Nephron progenitor cell (in vitro differentiated cells): ENCODE data around the gene TTC23.

Experiments
- DNase-seq: peaks from one replicate; pipeline ENCODE4 v3.0.0; 2021
- H3K27ac Mint-ChIP-seq: 2 replicates; pipeline ENCODE4 v1.8.0; 2021; ENCODE audit warnings: mild to moderate bottlenecking, moderate library complexity, mixed read lengths
- H3K27me3 Mint-ChIP-seq: 2 replicates; pipeline ENCODE4 v1.8.0; 2021; ENCODE audit warnings: mild to moderate bottlenecking, low read depth, mixed read lengths; ENCODE audit not compliant: poor library complexity
- H3K36me3 Mint-ChIP-seq: 2 replicates; pipeline ENCODE4 v1.8.0; 2021; ENCODE audit warnings: low read depth, mixed read lengths
- H3K4me1 Mint-ChIP-seq: 2 replicates; pipeline ENCODE4 v1.8.0; 2021; ENCODE audit warnings: mixed read lengths
- H3K4me3 Mint-ChIP-seq: 2 replicates; pipeline ENCODE4 v1.8.0; 2021; ENCODE audit warnings: mild to moderate bottlenecking, moderate library complexity, mixed read lengths
- H3K9me3 Mint-ChIP-seq: 2 replicates; pipeline ENCODE4 v1.8.0; 2021; ENCODE audit warnings: mild to moderate bottlenecking, moderate library complexity, mixed read lengths
- TF ChIP-seq, protein P1 (sequence below): fragments of 200-600 bp; sonication (generic); IDR thresholded peaks from 2 replicates; pipeline ENCODE4 v1.5.0; 2021; ENCODE audit warnings: antibody characterized with exemption

TTC23 gene

DNA sequence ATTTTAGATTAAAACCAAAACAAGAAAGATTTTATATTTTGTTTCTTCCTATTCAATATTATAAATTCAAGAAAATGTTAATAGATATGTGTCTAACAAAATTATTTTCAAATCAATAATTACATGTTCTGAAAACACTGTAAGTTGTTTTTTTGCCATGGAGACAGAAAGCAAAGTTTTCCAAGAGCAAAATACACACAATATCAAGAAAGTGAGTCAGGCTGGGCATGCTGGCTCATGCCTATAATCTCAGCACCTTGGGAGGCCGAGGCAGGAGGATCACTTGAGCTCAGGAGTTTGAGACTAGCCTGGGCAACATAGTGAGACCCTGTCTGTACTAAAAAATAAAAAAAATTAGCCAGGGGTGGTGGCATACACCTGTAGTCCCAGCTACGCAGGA lies 71.7 kb downstream of the TTC23 start:
- H3K9me3 Mint-ChIP-seq = no peaks in the 10 kb centered on the region
- no peak overlapping the region for H3K27ac Mint-ChIP-seq
- H3K36me3 Mint-ChIP-seq = peaks cover 17% of the 10 kb centered on the region
- TF ChIP-seq, protein P1, sequence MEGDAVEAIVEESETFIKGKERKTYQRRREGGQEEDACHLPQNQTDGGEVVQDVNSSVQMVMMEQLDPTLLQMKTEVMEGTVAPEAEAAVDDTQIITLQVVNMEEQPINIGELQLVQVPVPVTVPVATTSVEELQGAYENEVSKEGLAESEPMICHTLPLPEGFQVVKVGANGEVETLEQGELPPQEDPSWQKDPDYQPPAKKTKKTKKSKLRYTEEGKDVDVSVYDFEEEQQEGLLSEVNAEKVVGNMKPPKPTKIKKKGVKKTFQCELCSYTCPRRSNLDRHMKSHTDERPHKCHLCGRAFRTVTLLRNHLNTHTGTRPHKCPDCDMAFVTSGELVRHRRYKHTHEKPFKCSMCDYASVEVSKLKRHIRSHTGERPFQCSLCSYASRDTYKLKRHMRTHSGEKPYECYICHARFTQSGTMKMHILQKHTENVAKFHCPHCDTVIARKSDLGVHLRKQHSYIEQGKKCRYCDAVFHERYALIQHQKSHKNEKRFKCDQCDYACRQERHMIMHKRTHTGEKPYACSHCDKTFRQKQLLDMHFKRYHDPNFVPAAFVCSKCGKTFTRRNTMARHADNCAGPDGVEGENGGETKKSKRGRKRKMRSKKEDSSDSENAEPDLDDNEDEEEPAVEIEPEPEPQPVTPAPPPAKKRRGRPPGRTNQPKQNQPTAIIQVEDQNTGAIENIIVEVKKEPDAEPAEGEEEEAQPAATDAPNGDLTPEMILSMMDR = no peak
- peaks cover 46% of the 10 kb centered on the region for H3K4me1 Mint-ChIP-seq
- DNase-seq = no peak
- H3K27me3 Mint-ChIP-seq = peaks cover 9% of the 10 kb centered on the region
- H3K4me3 Mint-ChIP-seq = no peak overlapping the region

DNA sequence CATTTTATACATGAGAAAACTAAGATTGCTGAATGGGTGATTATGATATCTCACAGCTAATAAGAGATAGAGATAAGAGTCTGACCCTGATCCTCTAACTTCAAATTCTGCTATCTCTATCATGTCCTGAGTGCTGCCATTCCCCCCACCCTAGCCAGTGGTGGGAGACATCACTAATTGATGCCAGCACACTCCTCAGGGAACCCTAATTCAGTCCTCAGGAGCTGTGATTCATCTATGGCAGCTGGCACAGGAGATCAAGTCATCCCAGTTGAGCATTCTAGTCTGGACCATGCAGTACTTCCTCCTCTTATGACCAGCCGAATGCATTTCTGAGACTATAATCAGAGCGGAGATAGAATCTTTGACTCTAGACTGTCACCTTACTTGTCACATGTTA lies 72.6 kb downstream of the TTC23 start:
- no peak overlapping the region for H3K4me3 Mint-ChIP-seq
- H3K27ac Mint-ChIP-seq = no peak overlapping the region
- TF ChIP-seq, protein P1 = no peak
- H3K27me3 Mint-ChIP-seq = peaks cover 9% of the 10 kb centered on the region
- H3K9me3 Mint-ChIP-seq = no peaks in the 10 kb centered on the region
- peaks cover 37% of the 10 kb centered on the region for H3K4me1 Mint-ChIP-seq
- no peak for DNase-seq
- H3K36me3 Mint-ChIP-seq = peaks cover 23% of the 10 kb centered on the region

DNA sequence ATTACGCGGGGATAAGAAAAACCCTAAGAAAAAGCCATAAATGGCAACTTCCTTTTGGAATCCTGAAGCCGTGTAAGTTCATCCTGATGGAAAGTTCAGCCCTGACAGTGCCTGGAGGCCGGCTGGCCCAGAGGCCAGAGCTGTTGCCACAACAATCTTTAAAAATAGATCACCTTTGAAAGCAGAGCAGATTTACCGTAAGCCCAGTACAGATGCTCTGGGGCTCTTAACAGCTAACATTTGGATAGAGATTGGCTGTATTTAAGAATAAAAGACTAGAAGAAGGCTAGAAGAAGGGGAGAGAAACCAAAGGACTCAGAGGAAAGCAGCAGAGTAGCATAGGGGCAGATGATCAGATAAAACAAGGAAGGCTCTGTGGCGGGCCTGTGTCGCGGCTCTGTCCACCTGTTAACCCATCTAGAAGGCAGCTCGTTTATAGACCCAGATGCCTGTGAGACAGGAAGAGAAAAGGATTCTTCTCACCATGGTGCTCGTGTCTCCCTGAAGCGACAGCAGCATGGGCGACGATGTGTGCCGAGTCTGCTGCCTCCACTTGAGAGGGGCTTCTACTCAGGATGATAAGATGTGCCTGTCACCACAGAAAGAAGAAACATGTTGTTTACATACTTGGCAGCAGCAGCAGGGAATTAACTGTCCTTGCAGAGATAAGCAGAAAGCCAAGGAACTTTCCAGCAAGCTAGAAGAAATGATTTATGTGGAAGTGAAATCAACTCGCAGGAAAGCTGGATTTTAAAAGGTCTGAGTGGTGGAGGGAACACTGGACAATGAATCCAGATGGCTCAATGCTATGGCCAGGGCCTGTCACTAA lies 74.6 kb downstream of the TTC23 start:
- no peaks in the 10 kb centered on the region for H3K9me3 Mint-ChIP-seq
- TF ChIP-seq, protein P1 = no peak
- peak overlapping the region; percentile 90 for H3K27ac Mint-ChIP-seq
- H3K4me1 Mint-ChIP-seq = peaks cover 28% of the 10 kb centered on the region
- H3K36me3 Mint-ChIP-seq = peaks cover 31% of the 10 kb centered on the region
- H3K4me3 Mint-ChIP-seq = no peak overlapping the region
- peaks cover 3% of the 10 kb centered on the region for H3K27me3 Mint-ChIP-seq
- DNase-seq = no peak

DNA sequence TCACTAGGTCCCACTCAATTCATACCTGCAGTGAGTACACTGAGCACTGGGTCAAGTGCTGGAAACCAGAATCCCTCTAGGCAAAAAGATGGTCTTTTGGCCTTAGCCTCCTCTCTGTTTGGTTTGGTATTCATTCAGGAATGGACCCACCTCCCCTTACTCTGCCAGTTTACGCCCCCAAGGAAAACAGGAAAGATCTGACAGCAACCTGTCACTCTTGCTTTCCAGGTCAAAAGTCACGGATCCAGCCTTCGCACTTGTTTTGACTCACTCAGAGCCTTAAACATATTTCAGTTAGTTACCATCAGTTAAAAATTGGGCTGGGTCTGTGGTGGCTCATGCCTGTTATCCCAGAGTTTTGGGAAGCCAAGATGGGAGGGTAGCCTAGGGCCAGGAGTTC lies 76.4 kb downstream of the TTC23 start:
- no peak for DNase-seq
- no peaks in the 10 kb centered on the region for H3K27me3 Mint-ChIP-seq
- peaks cover 31% of the 10 kb centered on the region for H3K36me3 Mint-ChIP-seq
- H3K4me1 Mint-ChIP-seq = peaks cover 29% of the 10 kb centered on the region
- TF ChIP-seq, protein P1 = no peak
- H3K9me3 Mint-ChIP-seq = no peaks in the 10 kb centered on the region
- H3K27ac Mint-ChIP-seq = no peak overlapping the region
- H3K4me3 Mint-ChIP-seq = no peak overlapping the region

DNA sequence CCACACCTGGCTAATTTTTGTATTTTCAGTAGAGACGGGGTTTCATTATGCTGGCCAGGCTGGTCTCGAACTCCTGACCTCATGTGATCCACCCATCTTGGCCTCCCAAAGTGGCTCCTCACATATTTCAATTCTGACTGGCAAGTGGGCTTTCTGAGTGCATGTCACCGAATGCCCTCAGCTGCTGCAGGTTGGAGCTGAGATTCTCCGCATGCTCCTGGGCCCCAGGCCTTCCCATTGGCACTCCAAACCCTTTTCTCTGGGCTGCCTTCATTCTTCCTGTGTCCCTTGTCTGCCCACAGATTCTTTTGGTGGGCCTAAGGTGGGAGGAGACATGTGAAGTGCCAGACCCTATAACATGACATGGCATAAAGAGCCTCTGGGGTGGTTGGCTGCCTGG lies 77.2 kb downstream of the TTC23 start:
- no peak for DNase-seq
- no peak overlapping the region for H3K27ac Mint-ChIP-seq
- no peaks in the 10 kb centered on the region for H3K9me3 Mint-ChIP-seq
- no peaks in the 10 kb centered on the region for H3K27me3 Mint-ChIP-seq
- H3K4me1 Mint-ChIP-seq = peaks cover 37% of the 10 kb centered on the region
- H3K4me3 Mint-ChIP-seq = no peak overlapping the region
- H3K36me3 Mint-ChIP-seq = peaks cover 31% of the 10 kb centered on the region
- TF ChIP-seq, protein P1 = no peak

DNA sequence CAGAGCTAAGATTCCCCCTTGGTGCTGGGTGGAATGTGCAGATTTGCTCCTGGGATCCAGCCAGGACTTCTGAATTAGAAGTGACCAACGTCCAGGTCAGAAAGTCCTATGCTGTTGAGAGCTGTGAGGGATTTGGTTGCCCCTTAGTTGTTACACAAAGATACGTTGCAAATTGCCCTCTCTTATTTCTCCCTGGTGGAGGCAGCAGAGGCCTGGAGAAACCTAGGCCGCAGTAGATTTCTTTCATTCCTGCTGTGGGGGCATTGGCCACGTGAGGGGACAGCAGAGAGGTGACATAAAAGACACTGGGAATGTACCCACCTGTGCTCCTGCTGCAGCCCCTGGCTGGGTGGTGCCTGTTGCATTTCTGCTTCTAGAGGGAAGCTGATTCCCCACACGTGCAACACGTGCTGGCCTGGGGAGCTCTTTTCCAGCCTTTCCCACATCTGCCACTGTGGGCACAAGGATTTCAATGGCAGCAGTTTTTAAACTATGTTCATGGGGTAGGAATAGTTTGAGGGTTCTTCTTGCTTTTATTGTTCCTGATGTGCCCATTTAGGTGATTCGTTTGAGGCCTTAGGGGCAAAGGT lies 78.8 kb downstream of the TTC23 start:
- Mint-ChIP-seq H3K27me3 (no peaks in the 10 kb centered on the region), H3K4me1 (peaks cover 44% of the 10 kb centered on the region), H3K27ac (peak overlapping the region; percentile 32), H3K9me3 (no peaks in the 10 kb centered on the region), H3K4me3 (no peak overlapping the region), H3K36me3 (peaks cover 35% of the 10 kb centered on the region)
- no peak for DNase-seq
- TF ChIP-seq, protein P1 = no peak
